A549 (cell line): Measurements from ENCODE around the gene POPDC2. TPM values are rescaled to one million over a fixed set of nuclear protein-coding genes. Genes with fewer than 3 reads are reported as not detected.

Experiments
- ATAC-seq, 2 experiments: fragments of 200-7000 bp in 1 of 2; fragments of >200 bp in 1 of 2; cut with Nextera tagmentation in 1 of 2; cut with Tn5 transposase in 1 of 2; 3 replicates each; pipeline versions ENCODE4 v1.8.0 to v1.9.1; 2018 to 2020; ENCODE audit warnings: mild to moderate bottlenecking in 1 of 2, moderate library complexity in 1 of 2
- CTCF ChIA-PET: fragments of 300-600 bp; sonication (Branson Sonifier 250); formaldehyde crosslinking; extraction: SDS; loops from one replicate; lab custom pipeline; 2021; ENCODE audit warnings: antibody characterized with exemption, inconsistent platforms; lab: Yijun Ruan, JAX
- POLR2A ChIA-PET: fragments of 350-600 bp; formaldehyde crosslinking; extraction: SDS; loops from one replicate; lab custom pipeline; 2021; ENCODE audit warnings: antibody characterized with exemption, inconsistent platforms; lab: Yijun Ruan, JAX
- DNase-seq, 2 experiments: peaks; one replicate each; pipeline versions ENCODE4 v3.0.0 to v3.0.0-alpha.2; 2011 to 2016; ENCODE audit warnings: low read depth in 1 of 2, low spot score in 1 of 2
- FAIRE-seq: peaks from 2 replicates; lab custom pipeline; 2011; peaks lifted over from hg19 to GRCh38; lab: Jason Lieb, UNC
- H3K27ac ChIP-seq, 2 experiments: fragments of >200 bp; sonication (Bioruptor Twin); formaldehyde crosslinking; 3 replicates each; pipeline ENCODE4 v1.5.1; 2016 to 2017
- H3K4me1 ChIP-seq: fragments of >200 bp; sonication (Bioruptor Twin); formaldehyde crosslinking; 3 replicates; pipeline ENCODE4 v1.6.1; 2016
- H3K4me2 ChIP-seq: fragments of >200 bp; sonication (Bioruptor Twin); formaldehyde crosslinking; 3 replicates; pipeline ENCODE4 v1.6.1; 2016
- H3K4me3 ChIP-seq: fragments of >200 bp; sonication (Bioruptor Twin); formaldehyde crosslinking; 3 replicates; pipeline ENCODE4 v1.5.1; 2016
- H3K9me3 ChIP-seq: fragments of >200 bp; sonication (Bioruptor Twin); formaldehyde crosslinking; 3 replicates; pipeline ENCODE4 v1.6.1; 2016
- CBX2 ChIP-seq: fragments of 200-600 bp; sonication (generic); IDR thresholded peaks from 2 replicates; pipeline ENCODE4 v1.6.1; 2016; ENCODE audit warnings: low read depth, mild to moderate bottlenecking, borderline replicate concordance
- CHD4 ChIP-seq: fragments of 200-600 bp; sonication (generic); IDR thresholded peaks from 2 replicates; pipeline ENCODE4 v1.6.1; 2016; ENCODE audit warnings: antibody characterized with exemption, mild to moderate bottlenecking, borderline replicate concordance
- E2F6 ChIP-seq: IDR thresholded peaks from 2 replicates; pipeline ENCODE4 v1.6.1; 2012; ENCODE audit warnings: low read depth, borderline replicate concordance
- EP300 ChIP-seq, 2 experiments: fragments of >200 bp; sonication (Bioruptor Twin); formaldehyde crosslinking; IDR thresholded peaks; 2 replicates in 1 of 2; 3 replicates in 1 of 2; pipeline ENCODE4 v1.6.1; 2016 to 2017
- ESRRA ChIP-seq: fragments of 150-350 bp; IDR thresholded peaks from 2 replicates; pipeline ENCODE4 v1.6.1; 2014; ENCODE audit warnings: mild to moderate bottlenecking, low read length, borderline replicate concordance
- FOSL2 ChIP-seq, 2 experiments: fragments of 450-650 bp in 1 of 2; fragments of >200 bp in 1 of 2; sonication (Bioruptor Twin) in 1 of 2; formaldehyde crosslinking; IDR thresholded peaks; 2 replicates each; pipeline versions ENCODE4 v1.5.0 to v1.6.1; 2016 to 2020; ENCODE audit warnings: mild to moderate bottlenecking in 1 of 2, moderate library complexity in 1 of 2
- HOXB13 ChIP-seq: fragments of 250-450 bp; sonication (Bioruptor Pico); IDR thresholded peaks from 2 replicates; pipeline ENCODE4 v1.5.0; 2020; ENCODE audit warnings: low read depth, mild to moderate bottlenecking, moderate library complexity
- JUN ChIP-seq, 2 experiments: fragments of >200 bp; sonication (Bioruptor Twin); formaldehyde crosslinking; IDR thresholded peaks; 2 replicates in 1 of 2; 3 replicates in 1 of 2; pipeline ENCODE4 v1.6.1; 2016 to 2017
- MAX ChIP-seq: IDR thresholded peaks from 2 replicates; pipeline ENCODE4 v1.6.1; 2012
- MYC ChIP-seq: IDR thresholded peaks from 2 replicates; pipeline ENCODE4 v1.6.1; 2012; ENCODE audit warnings: mild to moderate bottlenecking, inconsistent platforms, low read length, improper control_type of control experiment, borderline replicate concordance
- NPAS2 ChIP-seq: fragments of 250-450 bp; sonication (Bioruptor Pico); IDR thresholded peaks from 2 replicates; pipeline ENCODE4 v1.8.0; 2022; ENCODE audit warnings: mild to moderate bottlenecking, moderate library complexity, borderline replicate concordance
- POLR2A ChIP-seq: IDR thresholded peaks from 2 replicates; pipeline ENCODE4 v1.6.1; 2012; ENCODE audit warnings: mild to moderate bottlenecking, low read length
- SMC3 ChIP-seq: fragments of >200 bp; sonication (Bioruptor Twin); formaldehyde crosslinking; IDR thresholded peaks from 3 replicates; pipeline ENCODE4 v1.6.1; 2018; ENCODE audit warnings: inconsistent platforms
- SREBF2 ChIP-seq: fragments of 450-650 bp; IDR thresholded peaks from 2 replicates; pipeline ENCODE4 v1.6.1; 2014; ENCODE audit warnings: mild to moderate bottlenecking, moderate library complexity
- TFCP2L1 ChIP-seq: fragments of 250-450 bp; sonication (Bioruptor Pico); IDR thresholded peaks from 2 replicates; pipeline ENCODE4 v1.5.0; 2021; ENCODE audit warnings: mild to moderate bottlenecking
- TP53 ChIP-seq: fragments of 250-450 bp; sonication (Bioruptor Pico); IDR thresholded peaks from 2 replicates; pipeline ENCODE4 v1.5.0; 2021; ENCODE audit warnings: mild to moderate bottlenecking, moderate library complexity
- USF2 ChIP-seq: fragments of 450-650 bp; IDR thresholded peaks from 2 replicates; pipeline ENCODE4 v1.6.1; 2014; ENCODE audit warnings: antibody characterized with exemption
- WGBS: methylation state at CpG from one replicate; pipeline ENCODE4 v1.1.6; 2017; ENCODE audit errors: missing lambda C conversion rate; 5-methylcytosine and 5-hydroxymethylcytosine counted together
- polyA plus RNA-seq, 4 experiments: library from polyadenylated mRNA; depleted of rRNA in 3 of 4; stranded (reverse); fragments of >200 nt; fragmentation: RNase III in 1 of 4; extraction: RNeasy Plus Mini Kit Qiagen cat#74134 plus additional on column Dnase treatment in 1 of 4; gene quantifications; 2 replicates in 3 of 4; 3 replicates in 1 of 4; pipeline ENCODE4 v1.2.3, GENCODE V29; 2011 to 2017
- TF ChIP-seq, protein P1 (sequence below): fragments of 250-450 bp; sonication (Bioruptor Pico); IDR thresholded peaks from 2 replicates; pipeline ENCODE4 v1.5.0; 2020; ENCODE audit warnings: low read depth, mild to moderate bottlenecking, moderate library complexity
- TF ChIP-seq, protein P2 (sequence below): fragments of >200 bp; sonication (Bioruptor Twin); formaldehyde crosslinking; IDR thresholded peaks from 3 replicates; pipeline ENCODE4 v1.6.1; 2016
- TF ChIP-seq, protein P3 (sequence below): fragments of 200-600 bp; sonication (generic); IDR thresholded peaks from 2 replicates; pipeline ENCODE4 v1.6.1; 2016; ENCODE audit warnings: antibody characterized with exemption, mild to moderate bottlenecking, moderate library complexity

POPDC2 gene
- polyA plus RNA-seq, 2 of the 4 experiments (the other 2 are of a cell fraction), result 0.17 to 0.62 TPM

GRCh38 chr3:119604878-119605277 is 55.5 kb downstream of the POPDC2 start:
- H3K4me2 ChIP-seq, result no peak overlapping the region
- H3K4me1 ChIP-seq, result no peaks in the 10 kb centered on the region
- H3K9me3 ChIP-seq, result no peaks in the 10 kb centered on the region
- 71% methylated on average over 1 of the region's 1 CpG for WGBS
- DNase-seq, result no peak
- H3K4me3 ChIP-seq, result no peak overlapping the region
- no peak for ATAC-seq
- CTCF ChIA-PET, result no interaction called here
- no peak for TF ChIP-seq MYC
- no peak for TF ChIP-seq JUN (IDR thresholded peaks at IDR 0.05)
- TF ChIP-seq USF2, result no peak
- TF ChIP-seq CHD4, result no peak
- no peak for TF ChIP-seq MAX
- TF ChIP-seq SREBF2, result no peak
- TF ChIP-seq E2F6, result no peak
- TF ChIP-seq SMC3, result no peak
- no peak for TF ChIP-seq EP300 (IDR thresholded peaks at IDR 0.05)
- TF ChIP-seq NPAS2 (CRISPR knock-in tag), result no peak
- TF ChIP-seq TP53 (CRISPR knock-in tag), result no peak
- TF ChIP-seq, protein P1, sequence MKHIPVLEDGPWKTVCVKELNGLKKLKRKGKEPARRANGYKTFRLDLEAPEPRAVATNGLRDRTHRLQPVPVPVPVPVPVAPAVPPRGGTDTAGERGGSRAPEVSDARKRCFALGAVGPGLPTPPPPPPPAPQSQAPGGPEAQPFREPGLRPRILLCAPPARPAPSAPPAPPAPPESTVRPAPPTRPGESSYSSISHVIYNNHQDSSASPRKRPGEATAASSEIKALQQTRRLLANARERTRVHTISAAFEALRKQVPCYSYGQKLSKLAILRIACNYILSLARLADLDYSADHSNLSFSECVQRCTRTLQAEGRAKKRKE (CRISPR knock-in tag), result no peak
- TF ChIP-seq, protein P2, sequence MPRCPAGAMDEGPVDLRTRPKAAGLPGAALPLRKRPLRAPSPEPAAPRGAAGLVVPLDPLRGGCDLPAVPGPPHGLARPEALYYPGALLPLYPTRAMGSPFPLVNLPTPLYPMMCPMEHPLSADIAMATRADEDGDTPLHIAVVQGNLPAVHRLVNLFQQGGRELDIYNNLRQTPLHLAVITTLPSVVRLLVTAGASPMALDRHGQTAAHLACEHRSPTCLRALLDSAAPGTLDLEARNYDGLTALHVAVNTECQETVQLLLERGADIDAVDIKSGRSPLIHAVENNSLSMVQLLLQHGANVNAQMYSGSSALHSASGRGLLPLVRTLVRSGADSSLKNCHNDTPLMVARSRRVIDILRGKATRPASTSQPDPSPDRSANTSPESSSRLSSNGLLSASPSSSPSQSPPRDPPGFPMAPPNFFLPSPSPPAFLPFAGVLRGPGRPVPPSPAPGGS, result no peak
- TF ChIP-seq HOXB13 (CRISPR knock-in tag), result no peak
- TF ChIP-seq, all 56 proteins: peak for 0
- no peak overlapping the region for H3K27ac ChIP-seq
- POLR2A ChIA-PET, result no interaction called here
- FAIRE-seq, result no peak

- WGBS, result 83% methylated on average over 1 of the region's 1 CpG
- ChIA-PET CTCF (no interaction called here), POLR2A (no interaction called here)
- Histone ChIP-seq H3K27ac (no peak overlapping the region), H3K4me2 (no peak overlapping the region), H3K4me3 (no peak overlapping the region), H3K9me3 (no peaks in the 10 kb centered on the region), H3K4me1 (peaks cover 4% of the 10 kb centered on the region; the same call in 2 of the 3 replicates)
- DNase-seq (no peak), FAIRE-seq (no peak), ATAC-seq (no peak)
- no peak for TF ChIP-seq FOSL2 (IDR thresholded peaks at IDR 0.05)
- no peak for TF ChIP-seq FOSL2 (CRISPR knock-in tag; IDR thresholded peaks at IDR 0.05)
- TF ChIP-seq CBX2, result no peak
- no peak for TF ChIP-seq POLR2A
- no peak for TF ChIP-seq TFCP2L1
- TF ChIP-seq, protein P3, sequence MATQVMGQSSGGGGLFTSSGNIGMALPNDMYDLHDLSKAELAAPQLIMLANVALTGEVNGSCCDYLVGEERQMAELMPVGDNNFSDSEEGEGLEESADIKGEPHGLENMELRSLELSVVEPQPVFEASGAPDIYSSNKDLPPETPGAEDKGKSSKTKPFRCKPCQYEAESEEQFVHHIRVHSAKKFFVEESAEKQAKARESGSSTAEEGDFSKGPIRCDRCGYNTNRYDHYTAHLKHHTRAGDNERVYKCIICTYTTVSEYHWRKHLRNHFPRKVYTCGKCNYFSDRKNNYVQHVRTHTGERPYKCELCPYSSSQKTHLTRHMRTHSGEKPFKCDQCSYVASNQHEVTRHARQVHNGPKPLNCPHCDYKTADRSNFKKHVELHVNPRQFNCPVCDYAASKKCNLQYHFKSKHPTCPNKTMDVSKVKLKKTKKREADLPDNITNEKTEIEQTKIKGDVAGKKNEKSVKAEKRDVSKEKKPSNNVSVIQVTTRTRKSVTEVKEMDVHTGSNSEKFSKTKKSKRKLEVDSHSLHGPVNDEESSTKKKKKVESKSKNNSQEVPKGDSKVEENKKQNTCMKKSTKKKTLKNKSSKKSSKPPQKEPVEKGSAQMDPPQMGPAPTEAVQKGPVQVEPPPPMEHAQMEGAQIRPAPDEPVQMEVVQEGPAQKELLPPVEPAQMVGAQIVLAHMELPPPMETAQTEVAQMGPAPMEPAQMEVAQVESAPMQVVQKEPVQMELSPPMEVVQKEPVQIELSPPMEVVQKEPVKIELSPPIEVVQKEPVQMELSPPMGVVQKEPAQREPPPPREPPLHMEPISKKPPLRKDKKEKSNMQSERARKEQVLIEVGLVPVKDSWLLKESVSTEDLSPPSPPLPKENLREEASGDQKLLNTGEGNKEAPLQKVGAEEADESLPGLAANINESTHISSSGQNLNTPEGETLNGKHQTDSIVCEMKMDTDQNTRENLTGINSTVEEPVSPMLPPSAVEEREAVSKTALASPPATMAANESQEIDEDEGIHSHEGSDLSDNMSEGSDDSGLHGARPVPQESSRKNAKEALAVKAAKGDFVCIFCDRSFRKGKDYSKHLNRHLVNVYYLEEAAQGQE, result no peak
- TF ChIP-seq ESRRA, result no peak
Measured at GRCh38 chr3:119602676-119603075, 57.7 kb downstream of the POPDC2 start.
